PC-3 (cell line): Measurements from ENCODE around the gene ZNF611.

Source experiments
- EZH2 ChIP-seq: fragments of 300-600 bp; sonication (generic); IDR thresholded peaks from one replicate; pipeline ENCODE4 v1.6.1; 2017; ENCODE audit warnings: antibody characterized with exemption, mild to moderate bottlenecking, low read length; ENCODE audit not compliant: unreplicated experiment
- TF ChIP-seq, protein P1 (sequence below): fragments of 300-600 bp; sonication (generic); conservative IDR thresholded peaks from 2 replicates; pipeline ENCODE4 v1.5.1; 2017; ENCODE audit warnings: antibody characterized with exemption, low read depth, mild to moderate bottlenecking, low read length

DNA sequence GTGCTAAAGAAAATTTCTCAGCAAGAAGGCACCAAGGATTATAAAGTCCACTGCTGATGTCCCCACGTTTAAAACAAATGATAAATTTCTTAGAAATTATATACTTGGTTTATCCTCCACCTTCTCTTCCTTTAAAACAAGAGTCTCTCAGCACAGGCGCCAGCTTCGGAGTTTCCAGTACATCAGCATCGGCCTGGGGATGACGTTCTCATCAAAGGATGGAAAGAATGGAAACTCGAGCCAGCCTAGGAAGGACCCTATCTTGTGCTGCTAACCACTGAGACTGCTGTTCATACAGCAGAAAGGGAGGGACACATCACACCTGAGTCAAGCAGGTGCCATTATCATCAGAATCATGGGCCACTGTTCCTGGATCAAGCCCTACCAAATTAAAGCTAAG lies 66.9 kb downstream of the ZNF611 start:
- no peak for TF ChIP-seq EZH2
- TF ChIP-seq, protein P1, sequence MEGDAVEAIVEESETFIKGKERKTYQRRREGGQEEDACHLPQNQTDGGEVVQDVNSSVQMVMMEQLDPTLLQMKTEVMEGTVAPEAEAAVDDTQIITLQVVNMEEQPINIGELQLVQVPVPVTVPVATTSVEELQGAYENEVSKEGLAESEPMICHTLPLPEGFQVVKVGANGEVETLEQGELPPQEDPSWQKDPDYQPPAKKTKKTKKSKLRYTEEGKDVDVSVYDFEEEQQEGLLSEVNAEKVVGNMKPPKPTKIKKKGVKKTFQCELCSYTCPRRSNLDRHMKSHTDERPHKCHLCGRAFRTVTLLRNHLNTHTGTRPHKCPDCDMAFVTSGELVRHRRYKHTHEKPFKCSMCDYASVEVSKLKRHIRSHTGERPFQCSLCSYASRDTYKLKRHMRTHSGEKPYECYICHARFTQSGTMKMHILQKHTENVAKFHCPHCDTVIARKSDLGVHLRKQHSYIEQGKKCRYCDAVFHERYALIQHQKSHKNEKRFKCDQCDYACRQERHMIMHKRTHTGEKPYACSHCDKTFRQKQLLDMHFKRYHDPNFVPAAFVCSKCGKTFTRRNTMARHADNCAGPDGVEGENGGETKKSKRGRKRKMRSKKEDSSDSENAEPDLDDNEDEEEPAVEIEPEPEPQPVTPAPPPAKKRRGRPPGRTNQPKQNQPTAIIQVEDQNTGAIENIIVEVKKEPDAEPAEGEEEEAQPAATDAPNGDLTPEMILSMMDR: no peak
